GM23248 (cell line): ENCODE data around the gene PRR36. TPM values are rescaled to one million over a fixed set of nuclear protein-coding genes. Genes with fewer than 3 reads are reported as not detected.

Experiments used
- DNase-seq: peaks from one replicate; pipeline ENCODE4 v3.0.0-alpha.2; 2015
- H2AFZ ChIP-seq: fragments of 200-600 bp; sonication (generic); 2 replicates; pipeline ENCODE4 v1.6.1; 2016; ENCODE audit warnings: antibody characterized with exemption
- H3F3A ChIP-seq: fragments of 200-600 bp; sonication (generic); 2 replicates; pipeline ENCODE4 v1.6.1; 2016; ENCODE audit warnings: mild to moderate bottlenecking, antibody characterized with exemption, mixed run types; ENCODE audit not compliant: insufficient read depth
- H3K27ac ChIP-seq: fragments of 200-600 bp; sonication (generic); 2 replicates; pipeline ENCODE4 v1.5.1; 2016; ENCODE audit warnings: mild to moderate bottlenecking
- H3K27me3 ChIP-seq: fragments of 200-600 bp; sonication (generic); replicated peaks from 2 replicates; pipeline ENCODE4 v1.6.1; 2016; ENCODE audit warnings: mild to moderate bottlenecking; ENCODE audit not compliant: insufficient read depth
- H3K36me3 ChIP-seq: fragments of 200-600 bp; sonication (generic); 2 replicates; pipeline ENCODE4 v1.6.1; 2016; ENCODE audit warnings: low read depth, mild to moderate bottlenecking
- H3K4me1 ChIP-seq: fragments of 200-600 bp; sonication (generic); 2 replicates; pipeline ENCODE4 v1.6.1; 2016; ENCODE audit warnings: mild to moderate bottlenecking; ENCODE audit not compliant: insufficient read depth
- H3K4me2 ChIP-seq: fragments of 200-600 bp; sonication (generic); one replicate; pipeline ENCODE4 v1.6.1; 2016; ENCODE audit warnings: mild to moderate bottlenecking; ENCODE audit not compliant: unreplicated experiment
- H3K4me3 ChIP-seq: fragments of 200-600 bp; sonication (generic); 2 replicates; pipeline ENCODE4 v1.5.1; 2016; ENCODE audit warnings: mild to moderate bottlenecking
- H3K79me2 ChIP-seq: fragments of 200-600 bp; sonication (generic); 2 replicates; pipeline ENCODE4 v1.6.1; 2016; ENCODE audit warnings: mild to moderate bottlenecking; ENCODE audit not compliant: insufficient read depth
- H3K9ac ChIP-seq: fragments of 200-600 bp; sonication (generic); 2 replicates; pipeline ENCODE4 v1.6.1; 2016; ENCODE audit warnings: mild to moderate bottlenecking
- H3K9me2 ChIP-seq: fragments of 200-600 bp; sonication (generic); 2 replicates; pipeline ENCODE4 v1.6.1; 2016; ENCODE audit warnings: mixed run types, mild to moderate bottlenecking, moderate library complexity; ENCODE audit not compliant: insufficient read depth
- H3K9me3 ChIP-seq: fragments of 200-600 bp; sonication (generic); one replicate; pipeline ENCODE4 v1.6.1; 2017; ENCODE audit warnings: low read depth
- H4K20me1 ChIP-seq: fragments of 200-600 bp; sonication (generic); 2 replicates; pipeline ENCODE4 v1.6.0; 2016; ENCODE audit not compliant: insufficient read depth
- EZH2 ChIP-seq: fragments of 200-600 bp; sonication (generic); IDR thresholded peaks from 2 replicates; pipeline ENCODE4 v1.6.1; 2018; ENCODE audit warnings: antibody characterized with exemption, mild to moderate bottlenecking; ENCODE audit not compliant: insufficient read depth, poor library complexity, severe bottlenecking
- EZH2phosphoT487 ChIP-seq: fragments of 200-600 bp; sonication (generic); IDR thresholded peaks from 2 replicates; pipeline ENCODE4 v1.6.1; 2018; ENCODE audit warnings: antibody characterized with exemption, moderate library complexity, mild to moderate bottlenecking, low read depth; ENCODE audit not compliant: insufficient read depth
- WGBS, 2 experiments: methylation state at CpG; one replicate each; pipeline ENCODE4 v1.1.6; 2015 to 2017; ENCODE audit warnings: low lambda C conversion rate in 2 of 2, low coverage in 1 of 2; ENCODE audit errors: missing lambda C conversion rate in 2 of 2; 5-methylcytosine and 5-hydroxymethylcytosine counted together
- in situ Hi-C: fragments of 300-500 bp; cut with MboI; formaldehyde crosslinking; loops from 2 replicates; pipeline ENCODE4 v1.15.0; 2020
- polyA plus RNA-seq: library from polyadenylated mRNA; unstranded; fragments of >200 nt; fragmentation: Nextera tagmentation; extraction: Ambion mirVana; gene quantifications from 2 replicates; pipeline ENCODE4 v1.2.1, GENCODE V29; 2016
- total RNA-seq: library from RNA; depleted of rRNA; stranded (reverse); fragments of >200 nt; shearing (Covaris generic); gene quantifications from 2 replicates; pipeline ENCODE4 v1.2.3, GENCODE V29; 2014

Gene PRR36
- total and polyA plus RNA-seq, 2 experiments from 2014 or later: not detected

DNA sequence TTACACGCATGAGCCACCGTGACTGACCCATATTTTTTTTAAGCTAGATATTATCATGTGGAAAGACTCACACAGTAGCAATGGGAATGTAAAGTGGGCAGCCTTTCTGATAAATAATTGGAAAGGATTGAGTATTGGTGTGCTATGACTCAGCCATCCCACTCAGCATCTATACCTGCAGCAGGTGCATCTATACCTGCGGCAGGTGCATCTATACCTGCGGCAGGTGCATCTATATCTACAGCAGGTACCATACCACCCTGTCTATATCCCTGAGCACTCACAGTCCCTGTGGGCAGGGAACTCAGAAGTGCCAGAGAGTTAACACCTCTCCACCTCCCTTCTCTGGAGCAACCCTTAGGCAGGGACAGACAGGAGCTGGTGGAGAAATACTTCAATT is 8.9 kb upstream of the PRR36 start:
- Histone ChIP-seq H2AFZ (no peak overlapping the region), H3K79me2 (no peaks in the 10 kb centered on the region), H3K4me3 (no peak overlapping the region), H3K9me3 (no peaks in the 10 kb centered on the region), H3K4me2 (no peak overlapping the region), H3K27ac (no peak overlapping the region), H3K9ac (no peak overlapping the region), H3K9me2 (no peaks in the 10 kb centered on the region), H3F3A (no peaks in the 10 kb centered on the region), H3K36me3 (no peaks in the 10 kb centered on the region), H3K4me1 (no peaks in the 10 kb centered on the region), H3K27me3 (no peaks in the 10 kb centered on the region), H4K20me1 (no peaks in the 10 kb centered on the region)
- no peak for DNase-seq
- no peak for TF ChIP-seq EZH2phosphoT487
- no peak for TF ChIP-seq EZH2
- WGBS, 2 experiments: 75 to 77% methylated on average over 4 of the region's 4 CpGs
- in situ Hi-C loops: no loop called here

DNA sequence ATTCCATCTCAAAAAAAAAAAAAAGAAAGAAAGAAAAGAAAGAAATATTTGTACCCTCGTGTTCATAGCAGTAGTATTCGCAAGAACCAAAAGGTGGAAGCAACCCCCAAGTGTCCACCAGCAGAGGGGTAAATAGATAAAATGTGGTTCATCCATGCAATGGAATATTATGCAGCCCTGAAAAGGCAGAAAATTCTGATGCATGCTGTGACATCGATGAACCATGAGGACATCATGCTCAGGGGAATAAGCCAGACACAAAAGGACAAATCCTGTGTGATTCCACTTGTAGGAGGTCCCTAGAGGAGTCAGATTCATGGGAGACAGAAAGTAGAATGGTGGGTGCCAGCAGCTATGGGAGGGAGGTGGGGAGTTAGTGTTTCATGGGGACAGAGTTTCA is 7.7 kb upstream of the PRR36 start:
- Histone ChIP-seq H3K79me2 (no peaks in the 10 kb centered on the region), H3K36me3 (no peaks in the 10 kb centered on the region), H3K27me3 (no peaks in the 10 kb centered on the region), H3K9ac (no peak overlapping the region), H3K4me1 (no peaks in the 10 kb centered on the region), H3K27ac (no peak overlapping the region), H4K20me1 (no peaks in the 10 kb centered on the region), H3K9me3 (no peaks in the 10 kb centered on the region), H3K4me3 (no peak overlapping the region), H2AFZ (no peak overlapping the region), H3K9me2 (no peaks in the 10 kb centered on the region), H3F3A (no peaks in the 10 kb centered on the region), H3K4me2 (no peak overlapping the region)
- TF ChIP-seq EZH2phosphoT487 (no peak), EZH2 (no peak)
- 68 to 73% methylated on average over 3 of the region's 3 CpGs for WGBS, 2 experiments
- DNase-seq: no peak
- in situ Hi-C loops: no loop called here

DNA sequence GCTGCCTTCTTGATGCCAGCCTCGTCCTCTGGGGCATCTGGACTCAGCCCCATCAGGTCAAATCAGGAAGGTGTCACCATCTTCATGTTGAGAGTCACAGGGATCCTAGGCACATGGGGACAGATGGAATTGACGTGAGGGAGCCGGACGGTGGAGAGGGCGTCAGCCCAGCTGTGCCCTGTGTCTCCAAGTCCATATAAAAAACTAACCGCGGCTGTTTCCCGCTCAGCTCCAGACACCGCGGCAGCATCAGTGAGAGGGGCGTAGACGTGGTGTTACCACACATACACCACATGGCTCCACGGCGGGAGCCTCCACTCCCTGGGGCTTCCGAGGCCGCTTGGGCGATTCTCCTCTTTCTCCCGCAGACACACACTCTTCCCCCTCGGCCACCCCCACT is 5.6 kb upstream of the PRR36 start:
- H3K27ac ChIP-seq: no peak overlapping the region
- WGBS, 2 experiments: 14 to 22% methylated on average over 19 of the region's 19 CpGs
- peak; percentile 32 for DNase-seq
- H4K20me1 ChIP-seq: no peaks in the 10 kb centered on the region
- peaks cover 7% of the 10 kb centered on the region for H3K27me3 ChIP-seq
- H3K9me2 ChIP-seq: no peaks in the 10 kb centered on the region
- in situ Hi-C loops: no loop called here
- H3K9me3 ChIP-seq: no peaks in the 10 kb centered on the region
- H3K9ac ChIP-seq: no peak overlapping the region
- H3K36me3 ChIP-seq: no peaks in the 10 kb centered on the region
- no peak overlapping the region for H2AFZ ChIP-seq
- no peaks in the 10 kb centered on the region for H3K4me1 ChIP-seq
- no peaks in the 10 kb centered on the region for H3K79me2 ChIP-seq
- H3F3A ChIP-seq: no peaks in the 10 kb centered on the region
- TF ChIP-seq EZH2phosphoT487: no peak
- TF ChIP-seq EZH2: no peak
- no peak overlapping the region for H3K4me3 ChIP-seq
- no peak overlapping the region for H3K4me2 ChIP-seq

DNA sequence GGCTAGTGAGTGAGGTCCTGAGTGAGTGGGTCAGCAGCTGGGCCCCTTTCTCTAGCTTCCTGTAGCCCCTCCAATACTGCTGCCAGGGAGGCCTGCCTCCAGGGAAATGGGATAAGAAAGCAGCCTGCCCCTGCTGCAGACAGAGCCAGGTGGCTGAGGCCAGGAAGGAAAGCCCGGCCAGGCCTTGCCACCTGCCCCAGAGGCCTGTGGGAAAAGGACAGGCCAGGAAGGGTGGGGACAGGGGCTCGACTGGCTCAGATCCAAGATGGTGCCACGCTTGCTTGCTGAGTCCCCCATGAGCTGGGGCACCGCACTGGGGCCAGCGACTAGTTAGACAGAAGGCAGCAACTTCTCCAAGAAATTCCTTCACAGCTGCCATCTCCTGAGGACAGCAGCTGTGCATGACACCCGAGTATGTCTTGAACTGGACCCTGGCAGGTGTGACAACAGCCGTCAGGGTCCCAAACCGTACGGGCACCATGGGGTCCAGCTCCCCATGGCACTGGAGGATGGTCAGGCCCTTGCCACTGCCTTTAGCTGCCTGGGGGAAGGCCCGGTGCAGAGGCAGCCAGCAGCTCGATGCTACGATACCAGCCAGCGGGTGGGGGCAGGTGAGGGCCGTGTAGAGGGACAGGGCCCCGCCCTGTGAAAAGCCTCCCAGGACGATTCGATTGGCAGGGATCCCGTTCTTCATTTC is 5.1 kb upstream of the PRR36 start:
- H3K27me3 ChIP-seq: peaks cover 13% of the 10 kb centered on the region
- H3K4me2 ChIP-seq: no peak overlapping the region
- no peaks in the 10 kb centered on the region for H3K4me1 ChIP-seq
- 67 to 68% methylated on average over 12 to 18 of the region's 18 CpGs for WGBS, 2 experiments
- H3K9me2 ChIP-seq: no peaks in the 10 kb centered on the region
- no peaks in the 10 kb centered on the region for H3F3A ChIP-seq
- no peak overlapping the region for H2AFZ ChIP-seq
- H3K4me3 ChIP-seq: no peak overlapping the region
- no peaks in the 10 kb centered on the region for H3K79me2 ChIP-seq
- H3K9me3 ChIP-seq: no peaks in the 10 kb centered on the region
- H3K27ac ChIP-seq: no peak overlapping the region
- in situ Hi-C loops: no loop called here
- no peak for DNase-seq
- no peak overlapping the region for H3K9ac ChIP-seq
- H3K36me3 ChIP-seq: no peaks in the 10 kb centered on the region
- H4K20me1 ChIP-seq: no peaks in the 10 kb centered on the region
- TF ChIP-seq EZH2 (no peak), EZH2phosphoT487 (no peak)
